A673 (cell line): ENCODE measurements around the gene ESRRG. TPM values are rescaled to one million over a fixed set of nuclear protein-coding genes. Genes with fewer than 3 reads are reported as not detected.

Experiments
- BruUV-seq: library from RNA; stranded (reverse); fragments of 400-500 nt; replicated peaks from 2 replicates; lab custom pipeline; 2021; lab: Mats Ljungman, UMichigan
- CTCF ChIA-PET: fragments of 300-600 bp; sonication (Branson Sonifier 250); formaldehyde crosslinking; loops from one replicate; lab custom pipeline; 2022; ENCODE audit warnings: antibody characterized with exemption; lab: Charles Lee
- POLR2A ChIA-PET: fragments of 300-600 bp; sonication (Branson Sonifier 250); formaldehyde crosslinking; loops from one replicate; lab custom pipeline; 2022; ENCODE audit warnings: antibody characterized with exemption; ENCODE audit not compliant: low non-redundant PET; lab: Charles Lee
- DNase-seq: peaks from one replicate; pipeline ENCODE4 v3.0.0-alpha.2; 2015; ENCODE audit warnings: low spot score
- H3K27ac ChIP-seq: fragments of 200-600 bp; sonication (generic); 2 replicates; pipeline ENCODE4 v1.5.1; 2016; ENCODE audit warnings: mixed run types, low read depth, mild to moderate bottlenecking, mixed read lengths, antibody characterized with exemption, low read length; ENCODE audit not compliant: poor library complexity, severe bottlenecking
- H3K27me3 ChIP-seq: fragments of 200-600 bp; sonication (generic); replicated peaks from 2 replicates; pipeline ENCODE4 v1.6.1; 2017; ENCODE audit warnings: mixed run types, low read depth, mild to moderate bottlenecking, mixed read lengths, antibody characterized with exemption, low read length; ENCODE audit not compliant: insufficient read depth, poor library complexity
- H3K36me3 ChIP-seq: fragments of 200-600 bp; sonication (generic); 2 replicates; pipeline ENCODE4 v1.6.1; 2016; ENCODE audit warnings: mixed run types, mild to moderate bottlenecking, mixed read lengths, antibody characterized with exemption, low read length; ENCODE audit not compliant: insufficient read depth, poor library complexity, severe bottlenecking
- H3K4me1 ChIP-seq: fragments of 200-600 bp; sonication (generic); 2 replicates; pipeline ENCODE4 v1.6.1; 2017; ENCODE audit warnings: mixed run types, mild to moderate bottlenecking, mixed read lengths, antibody characterized with exemption, low read length; ENCODE audit not compliant: insufficient read depth, poor library complexity, severe bottlenecking
- H3K4me3 ChIP-seq: fragments of 200-600 bp; sonication (generic); 2 replicates; pipeline ENCODE4 v1.5.1; 2016; ENCODE audit warnings: low read depth, mixed run types, mild to moderate bottlenecking, mixed read lengths, low read length; ENCODE audit not compliant: poor library complexity, severe bottlenecking
- H3K9me3 ChIP-seq: fragments of 200-600 bp; sonication (generic); 2 replicates; pipeline ENCODE4 v1.6.1; 2016; ENCODE audit warnings: mixed run types, low read depth, mild to moderate bottlenecking, mixed read lengths, antibody characterized with exemption, low read length; ENCODE audit not compliant: poor library complexity, severe bottlenecking
- EZH2 ChIP-seq: fragments of 200-600 bp; sonication (generic); IDR thresholded peaks from 2 replicates; pipeline ENCODE4 v1.6.1; 2017; ENCODE audit warnings: borderline replicate concordance, low read depth, mild to moderate bottlenecking, mixed read lengths, antibody characterized with exemption, low read length; ENCODE audit not compliant: poor library complexity, severe bottlenecking
- intact Hi-C: fragments of 100-400 bp; cut with micrococcal nuclease; formaldehyde crosslinking; loops from one replicate; pipeline ENCODE4 v1.10.0; 2022; ENCODE audit not compliant: unreplicated experiment
- total RNA-seq: library from RNA; stranded (reverse); gene quantifications from 2 replicates; pipeline ENCODE4 v1.2.3, GENCODE V29; 2021
- TF ChIP-seq, protein P1 (sequence below): fragments of 300-800, 200-600 bp; sonication (generic); conservative IDR thresholded peaks from 2 replicates; pipeline ENCODE4 v1.5.1; 2017; ENCODE audit warnings: low read depth, mild to moderate bottlenecking, antibody characterized with exemption, low read length, moderate library complexity, mixed read lengths

ESRRG gene
- total RNA-seq, 1 experiment from 2014 or later: not detected

- no peaks in the 10 kb centered on the region for H3K9me3 ChIP-seq
- no peak for TF ChIP-seq EZH2
- TF ChIP-seq, protein P1, sequence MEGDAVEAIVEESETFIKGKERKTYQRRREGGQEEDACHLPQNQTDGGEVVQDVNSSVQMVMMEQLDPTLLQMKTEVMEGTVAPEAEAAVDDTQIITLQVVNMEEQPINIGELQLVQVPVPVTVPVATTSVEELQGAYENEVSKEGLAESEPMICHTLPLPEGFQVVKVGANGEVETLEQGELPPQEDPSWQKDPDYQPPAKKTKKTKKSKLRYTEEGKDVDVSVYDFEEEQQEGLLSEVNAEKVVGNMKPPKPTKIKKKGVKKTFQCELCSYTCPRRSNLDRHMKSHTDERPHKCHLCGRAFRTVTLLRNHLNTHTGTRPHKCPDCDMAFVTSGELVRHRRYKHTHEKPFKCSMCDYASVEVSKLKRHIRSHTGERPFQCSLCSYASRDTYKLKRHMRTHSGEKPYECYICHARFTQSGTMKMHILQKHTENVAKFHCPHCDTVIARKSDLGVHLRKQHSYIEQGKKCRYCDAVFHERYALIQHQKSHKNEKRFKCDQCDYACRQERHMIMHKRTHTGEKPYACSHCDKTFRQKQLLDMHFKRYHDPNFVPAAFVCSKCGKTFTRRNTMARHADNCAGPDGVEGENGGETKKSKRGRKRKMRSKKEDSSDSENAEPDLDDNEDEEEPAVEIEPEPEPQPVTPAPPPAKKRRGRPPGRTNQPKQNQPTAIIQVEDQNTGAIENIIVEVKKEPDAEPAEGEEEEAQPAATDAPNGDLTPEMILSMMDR: no peak
- peak; percentile 6 for DNase-seq
- H3K36me3 ChIP-seq: no peaks in the 10 kb centered on the region
- CTCF ChIA-PET: no interaction called here
- POLR2A ChIA-PET: interaction anchor here (0.6 kb wide), 1 partner anchor 12 kb away, joined by 4 read pairs; no protein-coding TSS in a partner anchor
- H3K4me1 ChIP-seq: no peaks in the 10 kb centered on the region
- no peak overlapping the region for H3K27ac ChIP-seq
- intact Hi-C loops: no loop called here
- no peak overlapping the region for H3K4me3 ChIP-seq
- BruUV-seq: no TSS peak
- H3K27me3 ChIP-seq: peaks cover 3% of the 10 kb centered on the region
Observed at GRCh38 chr1:216670118-216670883, 52.9 kb downstream of the ESRRG start.

DNA sequence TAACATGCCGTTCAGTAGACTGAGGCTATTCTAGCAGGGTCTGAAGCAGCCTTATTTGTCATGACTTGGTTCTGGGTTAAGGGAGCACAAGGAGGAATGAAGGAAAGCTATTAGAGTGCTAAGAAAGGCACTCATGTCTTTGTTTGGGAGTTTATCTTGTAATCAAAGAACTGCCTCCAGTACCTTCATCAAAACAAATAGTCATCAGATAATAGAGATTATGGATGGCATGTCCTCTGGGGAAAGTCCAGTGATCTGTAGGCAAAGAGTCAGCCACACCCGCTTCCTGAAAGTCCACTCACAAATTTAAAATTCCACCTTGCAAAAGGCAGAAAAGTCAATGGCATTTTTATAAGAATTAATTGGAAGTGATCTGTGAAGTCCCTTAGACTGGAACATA lies 56.8 kb downstream of the ESRRG start:
- peaks cover 3% of the 10 kb centered on the region for H3K27me3 ChIP-seq
- H3K27ac ChIP-seq: no peak overlapping the region
- no peaks in the 10 kb centered on the region for H3K4me1 ChIP-seq
- no peaks in the 10 kb centered on the region for H3K36me3 ChIP-seq
- POLR2A ChIA-PET: no interaction called here
- no peak for TF ChIP-seq EZH2
- TF ChIP-seq, protein P1: no peak
- no TSS peak for BruUV-seq
- CTCF ChIA-PET: no interaction called here
- no peak for DNase-seq
- intact Hi-C loops: no loop called here
- H3K9me3 ChIP-seq: no peaks in the 10 kb centered on the region
- H3K4me3 ChIP-seq: no peak overlapping the region

- Histone ChIP-seq H3K27me3 (peaks cover 6% of the 10 kb centered on the region), H3K36me3 (no peaks in the 10 kb centered on the region), H3K4me1 (no peaks in the 10 kb centered on the region), H3K9me3 (no peaks in the 10 kb centered on the region), H3K4me3 (no peak overlapping the region), H3K27ac (no peak overlapping the region)
- CTCF ChIA-PET: no interaction called here
- BruUV-seq: no TSS peak
- DNase-seq: no peak
- intact Hi-C loops: no loop called here
- no peak for TF ChIP-seq EZH2
- TF ChIP-seq, protein P1: no peak
- POLR2A ChIA-PET: no interaction called here
Observed at GRCh38 chr1:216665856-216666255, 57.4 kb downstream of the ESRRG start.
